HEK293 (cell line): Measurements from ENCODE around the gene RBP2.
"Not testable (repeated sequence)": the region's sequence is repeated elsewhere in the genome, so short reads cannot be mapped to it uniquely, and the experiment has no call there.

ENCODE experiments used
- BCL11A ChIP-seq: fragments of 450-650 bp; formaldehyde crosslinking; IDR thresholded peaks from 2 replicates; pipeline ENCODE4 v1.5.1; 2016; ENCODE audit warnings: low read depth, missing biosample characterization, missing genetic modification characterization
- CTCF ChIP-seq: fragments of 450-650 bp; formaldehyde crosslinking; IDR thresholded peaks from 2 replicates; pipeline ENCODE4 v1.5.1; 2016; ENCODE audit warnings: missing biosample characterization, missing genetic modification characterization
- KLF16 ChIP-seq: fragments of 450-650 bp; formaldehyde crosslinking; IDR thresholded peaks from 2 replicates; pipeline ENCODE4 v1.5.1; 2017; ENCODE audit warnings: missing biosample characterization, missing genetic modification characterization
- REST ChIP-seq: fragments of 450-650 bp; formaldehyde crosslinking; IDR thresholded peaks from 2 replicates; pipeline ENCODE4 v1.5.1; 2016; ENCODE audit warnings: missing biosample characterization, missing genetic modification characterization
- TCF7L2 ChIP-seq: IDR thresholded peaks from 2 replicates; pipeline ENCODE4 v1.6.1; 2011; ENCODE audit warnings: low read depth, mild to moderate bottlenecking, inconsistent platforms, low read length, moderate library complexity, borderline replicate concordance
- YY1 ChIP-seq: fragments of 450-650 bp; formaldehyde crosslinking; IDR thresholded peaks from 2 replicates; pipeline ENCODE4 v1.5.1; 2018; ENCODE audit warnings: missing biosample characterization, missing genetic modification characterization
- ZNF214 ChIP-seq: fragments of 450-650 bp; formaldehyde crosslinking; IDR thresholded peaks from 2 replicates; pipeline ENCODE4 v1.5.1; 2017; ENCODE audit warnings: missing biosample characterization, mild to moderate bottlenecking, missing genetic modification characterization, borderline replicate concordance
- ZNF274 ChIP-seq, 2 experiments: fragments of 200-500 bp in 1 of 2; fragments of 450-650 bp in 1 of 2; sonication (Bioruptor generic) in 1 of 2; formaldehyde crosslinking in 1 of 2; IDR thresholded peaks; 2 replicates each; pipeline versions ENCODE4 v1.5.1 to v1.6.1; 2014 to 2016; ENCODE audit warnings: borderline replicate concordance in 1 of 2, inconsistent platforms in 1 of 2, low read length in 1 of 2, missing biosample characterization in 1 of 2, missing genetic modification characterization in 1 of 2
- ZNF776 ChIP-seq: fragments of 450-650 bp; formaldehyde crosslinking; IDR thresholded peaks from 2 replicates; pipeline ENCODE4 v1.5.0; 2017; ENCODE audit warnings: missing biosample characterization, missing genetic modification characterization, borderline replicate concordance
- TF ChIP-seq, protein P1 (sequence below): fragments of 450-650 bp; formaldehyde crosslinking; optimal IDR thresholded peaks from 2 replicates; pipeline ENCODE3; 2016; ENCODE audit warnings: missing biosample characterization, mild to moderate bottlenecking, missing genetic modification characterization

DNA sequence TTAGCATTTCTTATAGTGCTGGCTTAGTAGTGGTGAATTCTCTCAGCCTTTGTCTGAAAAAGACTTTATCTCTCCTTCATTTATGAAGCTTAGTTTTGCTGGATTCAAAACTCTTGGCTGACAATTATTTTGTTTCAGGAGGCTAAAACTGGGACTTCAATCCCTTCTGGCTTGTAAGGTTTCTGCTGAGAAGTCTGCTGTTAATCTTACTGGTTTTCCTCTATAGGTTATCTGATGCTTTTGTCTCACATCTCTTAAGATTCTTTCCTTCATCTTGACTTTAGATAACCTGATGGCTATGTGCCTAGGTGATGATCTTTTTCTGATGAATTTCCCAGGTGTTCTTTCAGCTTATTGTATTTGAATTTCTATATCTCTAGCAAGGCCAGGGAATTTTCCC is 63.4 kb downstream of the RBP2 start:
- TF ChIP-seq CTCF (tag by site-specific recombination); ZNF214 (tag by site-specific recombination); ZNF776 (tag by site-specific recombination); REST (tag by site-specific recombination); TCF7L2; YY1 (tag by site-specific recombination); ZNF274 (IDR thresholded peaks at IDR 0.05; ENCODE audit: low read length); ZNF274 (tag by site-specific recombination; IDR thresholded peaks at IDR 0.05; ENCODE audit: borderline replicate concordance); KLF16 (tag by site-specific recombination); BCL11A (tag by site-specific recombination): not testable (repeated sequence)
- TF ChIP-seq, protein P1, sequence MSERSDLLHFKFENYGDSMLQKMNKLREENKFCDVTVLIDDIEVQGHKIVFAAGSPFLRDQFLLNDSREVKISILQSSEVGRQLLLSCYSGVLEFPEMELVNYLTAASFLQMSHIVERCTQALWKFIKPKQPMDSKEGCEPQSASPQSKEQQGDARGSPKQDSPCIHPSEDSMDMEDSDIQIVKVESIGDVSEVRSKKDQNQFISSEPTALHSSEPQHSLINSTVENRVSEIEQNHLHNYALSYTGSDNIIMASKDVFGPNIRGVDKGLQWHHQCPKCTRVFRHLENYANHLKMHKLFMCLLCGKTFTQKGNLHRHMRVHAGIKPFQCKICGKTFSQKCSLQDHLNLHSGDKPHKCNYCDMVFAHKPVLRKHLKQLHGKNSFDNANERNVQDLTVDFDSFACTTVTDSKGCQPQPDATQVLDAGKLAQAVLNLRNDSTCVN (tag by site-specific recombination) = not testable (repeated sequence)
